HepG2 (cell line): ENCODE data around the gene ARL2. TPM values are rescaled to one million over a fixed set of nuclear protein-coding genes. Genes with fewer than 3 reads are reported as not detected.

ENCODE experiments used
- HDAC1 ChIP-seq: sonication (generic); formaldehyde crosslinking; IDR thresholded peaks from 2 replicates; pipeline ENCODE4 v1.5.1; 2020; ENCODE audit warnings: mild to moderate bottlenecking, missing genetic modification reagents
- KDM5B ChIP-seq: sonication (generic); formaldehyde crosslinking; IDR thresholded peaks from 2 replicates; pipeline ENCODE4 v1.4.0; 2020; ENCODE audit warnings: missing genetic modification reagents, mild to moderate bottlenecking, borderline replicate concordance
- NR1H2 ChIP-seq: sonication (generic); formaldehyde crosslinking; IDR thresholded peaks from 2 replicates; pipeline ENCODE4 v1.8.1; 2022; ENCODE audit warnings: low read depth, missing genetic modification reagents, borderline replicate concordance
- PITX1 ChIP-seq: sonication (generic); formaldehyde crosslinking; IDR thresholded peaks from 2 replicates; pipeline ENCODE4 v1.5.1; 2020; ENCODE audit warnings: mild to moderate bottlenecking, missing genetic modification reagents
- SOX13 ChIP-seq, 3 experiments: fragments of 450-650 bp in 1 of 3; sonication (generic) in 1 of 3; formaldehyde crosslinking in 1 of 3; IDR thresholded peaks in 2 of 3; conservative IDR thresholded peaks in 1 of 3; 2 replicates each; pipeline versions ENCODE4 v1.5.0 to v1.6.1; 2016 to 2020; ENCODE audit warnings: antibody characterized with exemption in 1 of 3, mild to moderate bottlenecking in 1 of 3, missing compliant biosample characterization in 1 of 3, missing genetic modification reagents in 1 of 3, moderate library complexity in 1 of 3
- TMF1 ChIP-seq: sonication (generic); formaldehyde crosslinking; IDR thresholded peaks from 2 replicates; pipeline ENCODE4 v1.8.1; 2022; ENCODE audit warnings: low read depth, missing genetic modification reagents
- ZNF292 ChIP-seq: sonication (generic); formaldehyde crosslinking; IDR thresholded peaks from 2 replicates; pipeline ENCODE4 v1.8.1; 2022; ENCODE audit warnings: mild to moderate bottlenecking, low read depth, missing genetic modification reagents, borderline replicate concordance
- ZNF44 ChIP-seq: sonication (generic); formaldehyde crosslinking; IDR thresholded peaks from 2 replicates; pipeline ENCODE4 v1.5.1; 2020; ENCODE audit warnings: mild to moderate bottlenecking, missing genetic modification reagents
- polyA plus RNA-seq, 8 experiments: library from polyadenylated mRNA; depleted of rRNA in 3 of 8; stranded (reverse) in 7 of 8; unstranded in 1 of 8; fragments of >200 nt; fragmentation: Illumina TruSeq in 4 of 8; extraction: Trizol in 4 of 8; gene quantifications; 2 replicates each; pipeline versions ENCODE4 v1.2.1 to v1.2.3, GENCODE V29; 2011 to 2016; ENCODE audit warnings: low read depth in 4 of 8, missing spikeins in 1 of 8, mixed read lengths in 1 of 8; ENCODE audit not compliant: insufficient read depth in 1 of 8
- total RNA-seq, 5 experiments: library from RNA; depleted of rRNA; stranded (reverse); fragments of >200 nt; fragmentation: Illumina TruSeq; extraction: Trizol; gene quantifications; 2 replicates each; pipeline ENCODE4 v1.2.3, GENCODE V29; 2016; ENCODE audit warnings: low read depth in 1 of 5
- TF ChIP-seq, protein P1 (sequence below): sonication (generic); formaldehyde crosslinking; IDR thresholded peaks from 2 replicates; pipeline ENCODE4 v1.5.0; 2020; ENCODE audit warnings: mild to moderate bottlenecking, missing genetic modification reagents, moderate library complexity
- TF ChIP-seq, protein P2 (sequence below): sonication (generic); formaldehyde crosslinking; IDR thresholded peaks from 2 replicates; pipeline ENCODE4 v1.9.0; 2022; ENCODE audit warnings: low read depth, missing genetic modification reagents
- TF ChIP-seq, protein P3 (sequence below): sonication (generic); formaldehyde crosslinking; IDR thresholded peaks from 2 replicates; pipeline ENCODE4; 2020; ENCODE audit warnings: missing genetic modification reagents, mild to moderate bottlenecking, borderline replicate concordance
- TF ChIP-seq, protein P4 (sequence below): sonication (generic); formaldehyde crosslinking; IDR thresholded peaks from 2 replicates; pipeline ENCODE4 v1.4.0; 2020; ENCODE audit warnings: mild to moderate bottlenecking, missing genetic modification reagents, borderline replicate concordance
- TF ChIP-seq, protein P5 (sequence below): sonication (generic); formaldehyde crosslinking; IDR thresholded peaks from 2 replicates; pipeline ENCODE4 v1.4.0; 2020; ENCODE audit warnings: mild to moderate bottlenecking, missing genetic modification reagents

ARL2 gene
- total and polyA plus RNA-seq, 2 of the 13 experiments (the other 11 are each of a cell fraction or from before 2014, with no cell fraction given): 82.9 to 84.4 TPM

DNA sequence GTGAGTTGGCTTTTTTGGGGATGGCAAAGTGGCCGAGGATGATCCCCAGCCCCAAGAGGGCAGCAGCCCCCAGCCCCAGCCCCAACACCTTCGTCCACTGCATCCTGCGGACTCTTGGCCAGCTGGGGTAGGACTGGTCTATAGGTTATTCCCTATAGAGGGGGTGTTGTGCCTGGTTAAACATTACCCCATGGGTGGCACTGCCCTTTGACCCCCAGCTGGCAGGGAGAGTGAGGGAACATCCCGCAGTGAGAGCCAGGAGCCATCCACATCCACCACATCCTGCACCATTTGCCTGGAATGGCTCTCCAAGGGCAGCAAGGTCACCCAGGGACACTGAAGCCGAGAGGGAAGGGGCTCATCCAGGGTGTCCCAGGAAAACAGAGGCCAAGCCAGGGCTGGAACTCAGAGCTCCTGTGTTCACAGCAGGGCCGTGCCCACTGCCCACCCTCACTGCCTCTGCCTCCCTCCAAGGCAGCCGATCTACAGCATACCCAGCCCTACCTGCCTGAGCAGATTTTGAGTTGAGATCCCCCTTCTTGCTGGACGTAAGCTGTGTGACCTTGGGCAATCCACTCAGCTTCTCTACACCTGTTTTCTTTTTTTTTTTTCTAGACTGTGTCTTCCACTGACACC lies 44.6 kb downstream of the ARL2 start, which contains the start of gene NAALADL1 (continued):
- TF ChIP-seq PITX1 (CRISPR knock-in tag): peak; percentile 18; the same call in 1 of the 2 replicates
- peak; percentile 57; the same call in 1 of the 2 replicates for TF ChIP-seq HDAC1 (CRISPR knock-in tag)
- no peak for TF ChIP-seq ZNF44 (CRISPR knock-in tag)
- TF ChIP-seq KDM5B: peak; percentile 65; the same call in 1 of the 2 replicates
- no peak for TF ChIP-seq TMF1 (CRISPR knock-in tag)
- TF ChIP-seq, protein P1, sequence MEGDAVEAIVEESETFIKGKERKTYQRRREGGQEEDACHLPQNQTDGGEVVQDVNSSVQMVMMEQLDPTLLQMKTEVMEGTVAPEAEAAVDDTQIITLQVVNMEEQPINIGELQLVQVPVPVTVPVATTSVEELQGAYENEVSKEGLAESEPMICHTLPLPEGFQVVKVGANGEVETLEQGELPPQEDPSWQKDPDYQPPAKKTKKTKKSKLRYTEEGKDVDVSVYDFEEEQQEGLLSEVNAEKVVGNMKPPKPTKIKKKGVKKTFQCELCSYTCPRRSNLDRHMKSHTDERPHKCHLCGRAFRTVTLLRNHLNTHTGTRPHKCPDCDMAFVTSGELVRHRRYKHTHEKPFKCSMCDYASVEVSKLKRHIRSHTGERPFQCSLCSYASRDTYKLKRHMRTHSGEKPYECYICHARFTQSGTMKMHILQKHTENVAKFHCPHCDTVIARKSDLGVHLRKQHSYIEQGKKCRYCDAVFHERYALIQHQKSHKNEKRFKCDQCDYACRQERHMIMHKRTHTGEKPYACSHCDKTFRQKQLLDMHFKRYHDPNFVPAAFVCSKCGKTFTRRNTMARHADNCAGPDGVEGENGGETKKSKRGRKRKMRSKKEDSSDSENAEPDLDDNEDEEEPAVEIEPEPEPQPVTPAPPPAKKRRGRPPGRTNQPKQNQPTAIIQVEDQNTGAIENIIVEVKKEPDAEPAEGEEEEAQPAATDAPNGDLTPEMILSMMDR (CRISPR knock-in tag): 0 out of 2 replicates have a peak, but pooled peaks have one; percentile 35
- TF ChIP-seq, protein P2, sequence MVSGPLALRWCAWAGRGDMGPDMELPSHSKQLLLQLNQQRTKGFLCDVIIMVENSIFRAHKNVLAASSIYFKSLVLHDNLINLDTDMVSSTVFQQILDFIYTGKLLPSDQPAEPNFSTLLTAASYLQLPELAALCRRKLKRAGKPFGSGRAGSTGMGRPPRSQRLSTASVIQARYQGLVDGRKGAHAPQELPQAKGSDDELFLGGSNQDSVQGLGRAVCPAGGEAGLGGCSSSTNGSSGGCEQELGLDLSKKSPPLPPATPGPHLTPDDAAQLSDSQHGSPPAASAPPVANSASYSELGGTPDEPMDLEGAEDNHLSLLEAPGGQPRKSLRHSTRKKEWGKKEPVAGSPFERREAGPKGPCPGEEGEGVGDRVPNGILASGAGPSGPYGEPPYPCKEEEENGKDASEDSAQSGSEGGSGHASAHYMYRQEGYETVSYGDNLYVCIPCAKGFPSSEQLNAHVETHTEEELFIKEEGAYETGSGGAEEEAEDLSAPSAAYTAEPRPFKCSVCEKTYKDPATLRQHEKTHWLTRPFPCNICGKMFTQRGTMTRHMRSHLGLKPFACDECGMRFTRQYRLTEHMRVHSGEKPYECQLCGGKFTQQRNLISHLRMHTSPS (CRISPR knock-in tag): peak; percentile 94
- no peak for TF ChIP-seq SOX13 (IDR thresholded peaks at IDR 0.05)
- TF ChIP-seq SOX13 (CRISPR knock-in tag; conservative IDR thresholded peaks at IDR 0.05 in 1 of 2, IDR thresholded peaks at IDR 0.05 in 1 of 2): peak in 1 of 2 experiments; percentile 21; a peak in 1 of 4 replicates
- TF ChIP-seq, protein P3, sequence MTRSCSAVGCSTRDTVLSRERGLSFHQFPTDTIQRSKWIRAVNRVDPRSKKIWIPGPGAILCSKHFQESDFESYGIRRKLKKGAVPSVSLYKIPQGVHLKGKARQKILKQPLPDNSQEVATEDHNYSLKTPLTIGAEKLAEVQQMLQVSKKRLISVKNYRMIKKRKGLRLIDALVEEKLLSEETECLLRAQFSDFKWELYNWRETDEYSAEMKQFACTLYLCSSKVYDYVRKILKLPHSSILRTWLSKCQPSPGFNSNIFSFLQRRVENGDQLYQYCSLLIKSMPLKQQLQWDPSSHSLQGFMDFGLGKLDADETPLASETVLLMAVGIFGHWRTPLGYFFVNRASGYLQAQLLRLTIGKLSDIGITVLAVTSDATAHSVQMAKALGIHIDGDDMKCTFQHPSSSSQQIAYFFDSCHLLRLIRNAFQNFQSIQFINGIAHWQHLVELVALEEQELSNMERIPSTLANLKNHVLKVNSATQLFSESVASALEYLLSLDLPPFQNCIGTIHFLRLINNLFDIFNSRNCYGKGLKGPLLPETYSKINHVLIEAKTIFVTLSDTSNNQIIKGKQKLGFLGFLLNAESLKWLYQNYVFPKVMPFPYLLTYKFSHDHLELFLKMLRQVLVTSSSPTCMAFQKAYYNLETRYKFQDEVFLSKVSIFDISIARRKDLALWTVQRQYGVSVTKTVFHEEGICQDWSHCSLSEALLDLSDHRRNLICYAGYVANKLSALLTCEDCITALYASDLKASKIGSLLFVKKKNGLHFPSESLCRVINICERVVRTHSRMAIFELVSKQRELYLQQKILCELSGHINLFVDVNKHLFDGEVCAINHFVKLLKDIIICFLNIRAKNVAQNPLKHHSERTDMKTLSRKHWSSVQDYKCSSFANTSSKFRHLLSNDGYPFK (CRISPR knock-in tag): no peak
- TF ChIP-seq NR1H2 (CRISPR knock-in tag): no peak
- TF ChIP-seq, protein P4, sequence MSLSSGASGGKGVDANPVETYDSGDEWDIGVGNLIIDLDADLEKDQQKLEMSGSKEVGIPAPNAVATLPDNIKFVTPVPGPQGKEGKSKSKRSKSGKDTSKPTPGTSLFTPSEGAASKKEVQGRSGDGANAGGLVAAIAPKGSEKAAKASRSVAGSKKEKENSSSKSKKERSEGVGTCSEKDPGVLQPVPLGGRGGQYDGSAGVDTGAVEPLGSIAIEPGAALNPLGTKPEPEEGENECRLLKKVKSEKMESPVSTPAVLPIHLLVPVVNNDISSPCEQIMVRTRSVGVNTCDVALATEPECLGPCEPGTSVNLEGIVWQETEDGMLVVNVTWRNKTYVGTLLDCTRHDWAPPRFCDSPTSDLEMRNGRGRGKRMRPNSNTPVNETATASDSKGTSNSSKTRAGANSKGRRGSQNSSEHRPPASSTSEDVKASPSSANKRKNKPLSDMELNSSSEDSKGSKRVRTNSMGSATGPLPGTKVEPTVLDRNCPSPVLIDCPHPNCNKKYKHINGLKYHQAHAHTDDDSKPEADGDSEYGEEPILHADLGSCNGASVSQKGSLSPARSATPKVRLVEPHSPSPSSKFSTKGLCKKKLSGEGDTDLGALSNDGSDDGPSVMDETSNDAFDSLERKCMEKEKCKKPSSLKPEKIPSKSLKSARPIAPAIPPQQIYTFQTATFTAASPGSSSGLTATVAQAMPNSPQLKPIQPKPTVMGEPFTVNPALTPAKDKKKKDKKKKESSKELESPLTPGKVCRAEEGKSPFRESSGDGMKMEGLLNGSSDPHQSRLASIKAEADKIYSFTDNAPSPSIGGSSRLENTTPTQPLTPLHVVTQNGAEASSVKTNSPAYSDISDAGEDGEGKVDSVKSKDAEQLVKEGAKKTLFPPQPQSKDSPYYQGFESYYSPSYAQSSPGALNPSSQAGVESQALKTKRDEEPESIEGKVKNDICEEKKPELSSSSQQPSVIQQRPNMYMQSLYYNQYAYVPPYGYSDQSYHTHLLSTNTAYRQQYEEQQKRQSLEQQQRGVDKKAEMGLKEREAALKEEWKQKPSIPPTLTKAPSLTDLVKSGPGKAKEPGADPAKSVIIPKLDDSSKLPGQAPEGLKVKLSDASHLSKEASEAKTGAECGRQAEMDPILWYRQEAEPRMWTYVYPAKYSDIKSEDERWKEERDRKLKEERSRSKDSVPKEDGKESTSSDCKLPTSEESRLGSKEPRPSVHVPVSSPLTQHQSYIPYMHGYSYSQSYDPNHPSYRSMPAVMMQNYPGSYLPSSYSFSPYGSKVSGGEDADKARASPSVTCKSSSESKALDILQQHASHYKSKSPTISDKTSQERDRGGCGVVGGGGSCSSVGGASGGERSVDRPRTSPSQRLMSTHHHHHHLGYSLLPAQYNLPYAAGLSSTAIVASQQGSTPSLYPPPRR: peak; percentile 30; the same call in 1 of the 2 replicates
- TF ChIP-seq, protein P5, sequence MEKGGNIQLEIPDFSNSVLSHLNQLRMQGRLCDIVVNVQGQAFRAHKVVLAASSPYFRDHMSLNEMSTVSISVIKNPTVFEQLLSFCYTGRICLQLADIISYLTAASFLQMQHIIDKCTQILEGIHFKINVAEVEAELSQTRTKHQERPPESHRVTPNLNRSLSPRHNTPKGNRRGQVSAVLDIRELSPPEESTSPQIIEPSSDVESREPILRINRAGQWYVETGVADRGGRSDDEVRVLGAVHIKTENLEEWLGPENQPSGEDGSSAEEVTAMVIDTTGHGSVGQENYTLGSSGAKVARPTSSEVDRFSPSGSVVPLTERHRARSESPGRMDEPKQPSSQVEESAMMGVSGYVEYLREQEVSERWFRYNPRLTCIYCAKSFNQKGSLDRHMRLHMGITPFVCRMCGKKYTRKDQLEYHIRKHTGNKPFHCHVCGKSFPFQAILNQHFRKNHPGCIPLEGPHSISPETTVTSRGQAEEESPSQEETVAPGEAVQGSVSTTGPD (CRISPR knock-in tag): peak; percentile 90
- peak; percentile 36; the same call in 1 of the 2 replicates for TF ChIP-seq ZNF292 (CRISPR knock-in tag)
